ENCODE measurements around the gene FBXL7. TPM values are rescaled to one million over a fixed set of nuclear protein-coding genes. Genes with fewer than 3 reads are reported as not detected.

Gene FBXL7
- total and polyA plus RNA-seq, 2 donors (not counting 1 experiment from before 2014, with no cell fraction given): 6.4 to 12.9 TPM

- no peak for DNase-seq (ENCODE audit: low read depth in 2 of 2)
- TF ChIP-seq CTCF (conservative IDR thresholded peaks at IDR 0.05 in 1 of 2, IDR thresholded peaks at IDR 0.05 in 1 of 2; ENCODE audit: low read depth in 1 of 2, low read length in 2 of 2) (no peak), EZH2 (IDR thresholded peaks at IDR 0.05; ENCODE audit: low read length, missing control alignments) (no peak)
- no peaks in the 10 kb centered on the region for H3K9me3 ChIP-seq (ENCODE audit: control insufficient read depth, insufficient read depth, low read depth, low read length)
- no peak overlapping the region for H2AFZ ChIP-seq (ENCODE audit: low read length)
- H4K20me1 ChIP-seq (ENCODE audit: control insufficient read depth, extremely low read depth, insufficient read depth, low read length): no peaks in the 10 kb centered on the region
- H3K27ac ChIP-seq (ENCODE audit: insufficient read depth, low read length): no peak overlapping the region
- H3K4me3 ChIP-seq (replicated peaks in 1 of 4; ENCODE audit: control extremely low read depth in 1 of 4, insufficient read depth in 1 of 4, low read depth in 3 of 4, low read length in 4 of 4): no peak overlapping the region
- H3K4me2 ChIP-seq (ENCODE audit: extremely low read depth, insufficient read depth, low read length): no peak overlapping the region
- H3K9ac ChIP-seq (ENCODE audit: insufficient read depth, low read length): no peak overlapping the region
- no peaks in the 10 kb centered on the region for H3K79me2 ChIP-seq (ENCODE audit: control insufficient read depth, insufficient read depth, low read length)
- H3K36me3 ChIP-seq (ENCODE audit: control insufficient read depth, insufficient read depth, low read length): peaks cover 9% of the 10 kb centered on the region
- peaks cover 10% of the 10 kb centered on the region for H3K4me1 ChIP-seq (ENCODE audit: control insufficient read depth, extremely low read depth, insufficient read depth, low read length)
- H3K27me3 ChIP-seq (ENCODE audit: control insufficient read depth, insufficient read depth, low read length): no peaks in the 10 kb centered on the region
These were observed 438.2 kb downstream of the FBXL7 start for GRCh38 chr5:15938186-15938585.

DNA sequence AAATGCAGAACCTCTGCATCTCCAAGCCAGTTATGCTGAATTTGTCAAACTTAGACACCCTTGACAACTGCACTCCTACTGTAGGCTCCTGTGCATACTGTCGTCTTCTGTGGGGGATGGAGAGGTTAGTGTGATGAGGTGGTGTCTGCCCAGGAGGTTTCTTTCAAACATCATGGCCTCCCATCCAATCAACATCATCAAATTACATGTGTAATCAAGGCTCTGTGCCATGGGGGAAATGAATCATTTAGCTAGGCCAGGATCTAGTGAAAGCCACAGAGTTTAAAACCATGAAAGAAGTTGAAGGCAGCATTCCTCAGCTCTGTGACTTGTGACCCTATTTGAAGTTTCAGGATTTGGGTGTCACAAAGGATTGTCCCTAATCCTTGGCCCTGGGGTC lies 439.0 kb downstream of the FBXL7 start:
- Histone ChIP-seq H3K9ac (ENCODE audit: insufficient read depth, low read length) (no peak overlapping the region), H3K4me2 (ENCODE audit: extremely low read depth, insufficient read depth, low read length) (no peak overlapping the region)
- TF ChIP-seq CTCF (conservative IDR thresholded peaks at IDR 0.05 in 1 of 2, IDR thresholded peaks at IDR 0.05 in 1 of 2; ENCODE audit: low read depth in 1 of 2, low read length in 2 of 2): no peak
- TF ChIP-seq EZH2 (IDR thresholded peaks at IDR 0.05; ENCODE audit: low read length, missing control alignments): no peak

GRCh38 chr5:15940905-15941304 lies 440.9 kb downstream of the FBXL7 start:
- no peak overlapping the region for H3K4me3 ChIP-seq (replicated peaks in 1 of 4; ENCODE audit: control extremely low read depth in 1 of 4, insufficient read depth in 1 of 4, low read depth in 3 of 4, low read length in 4 of 4)
- peaks cover 10% of the 10 kb centered on the region for H3K4me1 ChIP-seq (ENCODE audit: control insufficient read depth, extremely low read depth, insufficient read depth, low read length)
- no peak for TF ChIP-seq EZH2 (IDR thresholded peaks at IDR 0.05; ENCODE audit: low read length, missing control alignments)
- TF ChIP-seq CTCF (conservative IDR thresholded peaks at IDR 0.05 in 1 of 2, IDR thresholded peaks at IDR 0.05 in 1 of 2; ENCODE audit: low read depth in 1 of 2, low read length in 2 of 2): no peak
- H3K9me3 ChIP-seq (ENCODE audit: control insufficient read depth, insufficient read depth, low read depth, low read length): no peaks in the 10 kb centered on the region
- H3K27me3 ChIP-seq (ENCODE audit: control insufficient read depth, insufficient read depth, low read length): no peaks in the 10 kb centered on the region
- no peak overlapping the region for H2AFZ ChIP-seq (ENCODE audit: low read length)
- DNase-seq (ENCODE audit: low read depth in 2 of 2): no peak
- no peak overlapping the region for H3K27ac ChIP-seq (ENCODE audit: insufficient read depth, low read length)
- no peak overlapping the region for H3K4me2 ChIP-seq (ENCODE audit: extremely low read depth, insufficient read depth, low read length)
- peaks cover 9% of the 10 kb centered on the region for H3K36me3 ChIP-seq (ENCODE audit: control insufficient read depth, insufficient read depth, low read length)
- no peak overlapping the region for H3K9ac ChIP-seq (ENCODE audit: insufficient read depth, low read length)
- no peaks in the 10 kb centered on the region for H4K20me1 ChIP-seq (ENCODE audit: control insufficient read depth, extremely low read depth, insufficient read depth, low read length)
- no peaks in the 10 kb centered on the region for H3K79me2 ChIP-seq (ENCODE audit: control insufficient read depth, insufficient read depth, low read length)

More for the DNA sequence above, 439.0 kb downstream of the FBXL7 start:
- Histone ChIP-seq H2AFZ (ENCODE audit: low read length) (no peak overlapping the region), H3K4me1 (ENCODE audit: control insufficient read depth, extremely low read depth, insufficient read depth, low read length) (peaks cover 10% of the 10 kb centered on the region), H3K27me3 (ENCODE audit: control insufficient read depth, insufficient read depth, low read length) (no peaks in the 10 kb centered on the region), H3K79me2 (ENCODE audit: control insufficient read depth, insufficient read depth, low read length) (no peaks in the 10 kb centered on the region), H4K20me1 (ENCODE audit: control insufficient read depth, extremely low read depth, insufficient read depth, low read length) (no peaks in the 10 kb centered on the region), H3K9me3 (ENCODE audit: control insufficient read depth, insufficient read depth, low read depth, low read length) (no peaks in the 10 kb centered on the region), H3K36me3 (ENCODE audit: control insufficient read depth, insufficient read depth, low read length) (peaks cover 9% of the 10 kb centered on the region), H3K27ac (ENCODE audit: insufficient read depth, low read length) (peak overlapping the region; percentile 63), H3K4me3 (replicated peaks in 1 of 4; ENCODE audit: control extremely low read depth in 1 of 4, insufficient read depth in 1 of 4, low read depth in 3 of 4, low read length in 4 of 4) (no peak overlapping the region)
- DNase-seq (ENCODE audit: low read depth in 2 of 2): peak; percentile 77 to 95

Measured in fibroblast of lung (primary cell).